Adipose tissue (tissue), 3 donors: Measurements from ENCODE around the gene MON1B. TPM values are rescaled to one million over a fixed set of nuclear protein-coding genes. Genes with fewer than 3 reads are reported as not detected.

Experiments
- H3K27ac ChIP-seq: one replicate; pipeline ENCODE4 v1.5.1; 2013; ENCODE audit warnings: low read depth, low read length
- WGBS, 3 donors: extraction: QIAGEN DNeasy Blood & Tissue Kit; methylation state at CpG; one replicate each; pipeline ENCODE4 v1.1.7; 2013; 5-methylcytosine and 5-hydroxymethylcytosine counted together
- polyA plus RNA-seq, 3 donors: library from polyadenylated mRNA; stranded (reverse); fragments of 200-250 nt; gene quantifications; one replicate each; pipeline ENCODE4 v1.2.3, GENCODE V29; 2013
- donor health status: healthy with polysubstance abuse.
- donor health status: Bipolar disorder and iron deficiency.
- donor health status: healthy.

MON1B gene
- polyA plus RNA-seq, 3 donors: 12.5 to 22.9 (median 14.2) TPM

- H3K27ac ChIP-seq: no peak overlapping the region
- WGBS, 3 donors: 94 to 96% (median 96%) methylated on average over 48 of the region's 48 CpGs
Measured at GRCh38 chr16:77194295-77195231, 3.6 kb downstream of the MON1B start.

- WGBS, 3 donors: 85 to 90% (median 90%) methylated on average over 8 of the region's 8 CpGs
Measured at GRCh38 chr16:77195411-77195810, 4.4 kb downstream of the MON1B start.

GRCh38 chr16:77197747-77198146 is 6.8 kb downstream of the MON1B start:
- no peak overlapping the region for H3K27ac ChIP-seq
- WGBS, 3 donors: 98 to 100% (median 98%) methylated on average over 2 of the region's 2 CpGs

More at GRCh38 chr16:77195411-77195810, 4.4 kb downstream of the MON1B start:
- H3K27ac ChIP-seq: no peak overlapping the region

- WGBS, 3 donors: 89 to 96% (median 94%) methylated on average over 18 of the region's 18 CpGs
- H3K27ac ChIP-seq: no peak within 1 kb of the TSS
Measured at GRCh38 chr16:77199211-77199610, 8.2 kb downstream of the MON1B start, which contains the start of gene SYCE1L. SYCE1L (plus strand) TSS chr16:77199408; CDS start chr16:77199452, 44 bp downstream.

- WGBS, 3 donors: 72 to 85% (median 82%) methylated on average over 2 of the region's 2 CpGs
- H3K27ac ChIP-seq: no peak overlapping the region
Measured at GRCh38 chr16:77206533-77206932, 15.5 kb downstream of the MON1B start.

GRCh38 chr16:77207030-77207429 is 16.0 kb downstream of the MON1B start:
- H3K27ac ChIP-seq: no peak overlapping the region
- WGBS, 3 donors: 51 to 72% (median 59%) methylated on average over 5 of the region's 5 CpGs

- WGBS, 3 donors: 76 to 95% (median 84%) methylated on average over 3 of the region's 3 CpGs
- H3K27ac ChIP-seq: no peak overlapping the region
Measured at GRCh38 chr16:77208382-77208781, 17.4 kb downstream of the MON1B start.

GRCh38 chr16:77211880-77212740 is 21.1 kb downstream of the MON1B start:
- no peak overlapping the region for H3K27ac ChIP-seq
- WGBS, 3 donors: 1 to 2% (median 2%) methylated on average over 55 to 66 of the region's 66 CpGs

GRCh38 chr16:77212741-77213541 is 22.0 kb downstream of the MON1B start:
- 17 to 18% (median 18%) methylated on average over 55 to 62 of the region's 62 CpGs for WGBS, 3 donors
- no peak overlapping the region for H3K27ac ChIP-seq

- no peak overlapping the region for H3K27ac ChIP-seq
- 85 to 88% (median 86%) methylated on average over 15 of the region's 15 CpGs for WGBS, 3 donors
Measured at GRCh38 chr16:77213542-77214106, 22.6 kb downstream of the MON1B start.

GRCh38 chr16:77214411-77215138 is 23.6 kb downstream of the MON1B start:
- 85 to 91% (median 86%) methylated on average over 12 of the region's 12 CpGs for WGBS, 3 donors

GRCh38 chr16:77219437-77219836 is 28.4 kb downstream of the MON1B start:
- H3K27ac ChIP-seq: no peak overlapping the region
- WGBS, 3 donors: 91 to 93% (median 91%) methylated on average over 3 of the region's 3 CpGs

More at GRCh38 chr16:77214411-77215138, 23.6 kb downstream of the MON1B start:
- H3K27ac ChIP-seq: no peak overlapping the region

- no peak overlapping the region for H3K27ac ChIP-seq
- WGBS, 3 donors: 47 to 66% (median 50%) methylated on average over 3 of the region's 3 CpGs
Measured at GRCh38 chr16:77220427-77220826, 29.4 kb downstream of the MON1B start.

- 66 to 84% (median 83%) methylated on average over 4 of the region's 4 CpGs for WGBS, 3 donors
- no peak overlapping the region for H3K27ac ChIP-seq
Measured at GRCh38 chr16:77221482-77221881, 30.5 kb downstream of the MON1B start.

- 50 to 69% (median 68%) methylated on average over 10 of the region's 10 CpGs for WGBS, 3 donors
Measured at GRCh38 chr16:77223184-77223583, 32.2 kb downstream of the MON1B start.

GRCh38 chr16:77225182-77225581 is 34.2 kb downstream of the MON1B start:
- H3K27ac ChIP-seq: no peak overlapping the region
- 82 to 94% (median 85%) methylated on average over 3 of the region's 3 CpGs for WGBS, 3 donors

More at GRCh38 chr16:77223184-77223583, 32.2 kb downstream of the MON1B start:
- H3K27ac ChIP-seq: no peak overlapping the region

- 82 to 90% (median 88%) methylated on average over 5 of the region's 5 CpGs for WGBS, 3 donors
- no peak overlapping the region for H3K27ac ChIP-seq
Measured at GRCh38 chr16:77227745-77228144, 36.8 kb downstream of the MON1B start.
